Glomerular visceral epithelial cell (primary cell): ENCODE measurements around the gene SAMD1.

ENCODE experiments used
- DNase-seq: peaks from one replicate; pipeline ENCODE4 v3.0.0-alpha.2; 2016; ENCODE audit errors: extremely low spot score

Gene SAMD1

DNA sequence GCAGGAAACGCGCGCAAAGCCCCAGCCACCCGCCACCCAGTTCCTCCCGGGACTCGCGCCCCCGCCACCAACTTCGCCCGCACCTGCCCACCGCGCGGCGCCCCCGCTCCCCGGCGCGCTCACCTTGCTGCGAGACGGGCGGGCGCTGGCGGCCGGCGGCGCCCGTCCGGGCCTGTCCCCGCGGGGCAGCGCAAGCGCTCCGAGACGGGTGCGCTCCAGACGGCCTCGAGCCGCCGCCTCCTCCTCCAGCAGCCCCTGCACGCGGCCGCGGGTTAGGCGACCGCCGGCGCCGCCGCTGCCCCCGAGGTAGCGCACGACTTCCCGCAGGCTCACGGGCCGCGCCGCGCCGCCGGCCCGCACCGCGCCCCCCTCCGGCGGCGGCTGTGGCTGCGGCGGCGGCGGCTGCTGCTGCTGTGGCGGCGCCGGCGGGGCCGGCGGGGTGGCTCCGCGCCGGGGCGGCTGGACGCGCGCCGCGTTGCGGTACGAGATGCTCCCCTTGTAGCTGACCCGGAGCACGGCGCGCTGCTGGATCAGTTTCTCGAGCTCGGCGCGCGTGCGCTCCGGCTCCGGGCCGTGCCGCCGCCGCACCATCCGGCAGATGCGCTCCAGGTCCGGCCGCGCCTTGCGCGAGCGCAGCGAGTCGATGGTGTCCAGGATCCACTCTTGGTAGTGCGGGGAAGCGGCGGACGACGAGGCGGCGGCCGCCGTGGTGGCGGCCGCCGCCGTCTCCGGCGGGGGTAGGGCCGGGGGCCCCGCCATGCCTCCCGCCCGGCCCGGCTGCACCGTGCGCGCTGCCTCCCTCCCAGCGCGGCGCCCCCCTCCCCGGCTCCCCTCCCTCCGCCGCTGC, 666 bp downstream of the SAMD1 start:
- DNase-seq: peak; percentile 54

GRCh38 chr19:14089412-14089661, 1.2 kb downstream of the SAMD1 start:
- no peak for DNase-seq

DNA sequence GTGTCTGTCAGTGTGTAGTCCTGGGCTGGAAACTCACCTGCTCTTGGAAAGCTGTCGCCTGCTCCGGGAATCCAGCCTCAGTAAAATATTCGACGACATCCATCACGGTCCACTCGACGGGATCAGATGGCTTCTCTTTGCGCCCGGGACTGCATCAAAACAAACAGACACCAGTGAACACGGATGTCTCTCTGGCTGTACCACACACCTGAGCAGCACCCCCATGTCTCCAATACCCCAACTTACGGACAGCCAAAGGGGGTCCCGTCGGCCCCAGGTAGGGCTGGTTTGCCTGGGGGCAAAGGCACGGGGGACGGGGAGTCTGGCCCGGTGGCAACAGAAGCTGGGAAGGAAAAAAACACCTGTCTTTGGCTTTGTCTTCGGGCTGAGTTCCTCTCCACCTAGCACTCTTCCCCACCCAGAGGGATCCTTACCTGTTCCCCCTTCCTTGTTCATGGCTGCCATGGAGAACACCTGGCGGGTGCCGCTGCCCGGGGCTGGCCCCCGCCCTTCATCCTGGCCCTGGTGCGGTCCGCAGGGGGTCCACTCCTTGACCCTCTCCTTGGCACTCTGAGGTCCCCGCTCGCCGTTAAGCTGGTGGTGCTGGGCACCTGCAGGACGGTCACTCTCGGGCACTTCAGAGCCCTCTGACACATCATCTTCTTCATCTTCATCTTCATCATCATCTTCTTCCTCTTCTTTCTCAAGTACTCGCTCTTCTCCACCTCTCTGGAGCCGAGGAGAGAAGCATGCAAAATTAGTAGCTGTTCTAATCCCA, 1.7 kb downstream of the SAMD1 start:
- DNase-seq: no peak

DNA sequence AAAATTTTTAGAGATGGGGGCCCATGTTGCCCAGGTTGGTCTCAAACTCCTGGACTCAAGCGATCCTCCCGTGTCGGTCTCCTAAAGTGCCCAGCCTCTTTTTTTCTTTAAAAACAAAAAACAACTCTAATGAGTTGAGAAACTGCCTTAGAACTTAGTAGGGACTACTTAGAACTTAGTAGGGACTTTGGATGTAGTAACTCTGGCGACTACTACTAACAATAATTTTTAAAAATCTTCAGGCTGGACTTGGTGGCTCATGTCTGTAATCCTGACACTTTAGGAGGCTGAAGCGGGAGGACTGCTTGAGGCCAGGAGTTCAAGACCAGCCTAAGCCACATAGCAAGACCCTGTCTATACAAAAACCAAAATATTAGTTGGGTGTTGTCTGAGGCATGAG, 4.5 kb downstream of the SAMD1 start:
- no peak for DNase-seq

GRCh38 chr19:14085309-14085995, 5.1 kb downstream of the SAMD1 start, which contains the start of gene C19orf67:
Gene C19orf67 (minus strand): TSS chr19:14085783. CDS start chr19:14085627, 156 bp downstream.
- no peak for DNase-seq

DNA sequence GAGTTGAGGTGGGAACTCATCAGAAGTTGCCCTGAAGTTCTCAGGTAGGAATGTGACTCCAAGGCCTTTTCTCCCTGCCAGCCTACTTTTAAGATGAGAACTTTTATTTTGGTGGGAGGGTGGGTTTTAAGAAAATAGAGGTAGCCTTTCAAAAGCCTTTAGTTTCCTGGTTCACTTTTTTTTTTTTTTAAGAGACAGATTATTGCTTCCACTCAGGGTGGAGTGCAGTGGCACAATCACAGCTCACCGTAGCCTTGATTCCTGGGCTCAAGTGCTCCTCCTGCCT, 7.9 kb downstream of the SAMD1 start:
- DNase-seq: no peak

DNA sequence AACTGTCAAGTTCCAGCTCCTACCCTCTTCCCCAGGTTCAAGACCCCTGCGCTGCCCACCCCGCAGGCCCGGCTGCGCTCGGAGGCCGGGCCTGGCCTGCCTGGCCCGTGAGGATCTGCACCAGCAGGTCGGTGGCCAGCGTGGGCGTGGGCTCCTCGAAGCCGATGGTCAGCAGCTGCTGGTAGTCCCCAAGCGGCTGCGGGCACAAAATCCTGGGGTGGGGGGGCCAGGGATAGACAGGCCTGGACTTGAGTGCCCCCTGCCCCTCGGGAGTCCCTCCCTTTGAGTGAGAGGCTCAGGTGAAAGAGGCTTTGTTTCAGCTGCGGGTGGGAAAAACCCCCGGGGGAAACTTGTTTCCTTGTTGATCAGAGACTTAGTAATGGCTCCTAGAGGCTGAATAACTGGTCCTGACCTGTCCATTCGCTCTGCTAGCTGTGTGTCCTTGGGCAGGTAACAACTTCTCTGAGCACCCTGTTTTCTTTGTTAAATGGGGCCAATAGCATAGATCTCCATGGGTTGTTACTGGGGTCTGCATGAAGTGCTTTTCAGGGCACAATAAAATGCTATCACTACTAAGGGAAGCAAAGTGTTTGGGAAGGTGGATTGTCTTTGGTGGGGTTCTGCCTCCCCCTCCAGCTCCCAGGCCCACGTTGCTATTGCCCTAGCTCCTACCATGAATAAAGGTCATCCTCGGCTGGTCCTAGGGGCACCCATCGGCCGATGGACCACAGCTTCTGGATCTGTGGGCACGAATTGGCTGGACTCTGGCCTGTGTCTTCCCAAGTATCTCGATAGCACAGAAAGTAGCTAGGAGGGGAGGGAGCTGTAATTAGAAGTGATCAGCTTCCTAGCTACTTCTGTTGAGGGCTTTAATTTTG, 8.5 kb downstream of the SAMD1 start:
- no peak for DNase-seq

DNA sequence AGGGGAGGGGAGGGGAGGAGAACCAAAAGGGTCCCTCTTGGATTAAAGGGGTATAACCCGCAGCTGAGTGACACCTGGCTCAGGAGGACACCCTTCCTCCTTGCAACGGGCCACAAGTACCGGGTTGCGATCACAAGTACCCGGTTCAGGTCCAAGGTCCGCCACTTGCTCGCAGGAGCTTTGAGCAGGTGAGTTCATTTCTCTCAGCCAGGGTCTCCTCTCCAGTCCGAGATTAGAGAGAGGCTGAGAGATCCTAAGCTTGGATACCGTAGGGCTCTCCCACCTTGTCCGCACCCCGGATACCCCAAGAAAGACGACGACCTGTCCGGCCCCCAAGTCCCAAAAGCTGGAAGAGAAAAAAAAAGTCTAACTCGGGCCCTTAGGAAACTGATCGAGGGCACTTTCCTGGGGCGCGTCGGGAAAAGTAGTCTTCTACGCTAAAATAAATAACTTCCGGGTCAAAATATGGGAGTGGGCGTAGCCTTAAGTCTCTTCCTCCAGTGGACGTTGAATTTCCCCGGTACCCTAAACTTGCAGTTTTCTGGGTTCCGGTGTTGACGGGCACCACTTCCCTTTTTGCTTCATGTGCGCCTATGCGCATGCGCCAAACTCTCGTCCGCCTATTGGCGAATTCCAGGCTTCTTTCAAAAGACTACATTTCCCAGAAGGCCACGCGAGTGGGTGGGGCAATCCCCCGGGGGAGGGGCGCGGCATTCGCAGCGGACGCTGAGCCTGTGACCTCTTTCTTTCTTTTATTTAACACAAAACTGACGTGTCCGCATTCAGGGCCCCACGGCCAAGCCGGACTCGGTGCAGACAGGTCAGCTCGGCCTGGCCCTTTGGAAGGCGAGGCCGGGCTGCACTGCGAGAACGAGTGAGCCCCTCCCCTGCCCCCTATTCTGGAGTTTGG, 9.4 kb downstream of the SAMD1 start:
- DNase-seq: peak; percentile 100

DNA sequence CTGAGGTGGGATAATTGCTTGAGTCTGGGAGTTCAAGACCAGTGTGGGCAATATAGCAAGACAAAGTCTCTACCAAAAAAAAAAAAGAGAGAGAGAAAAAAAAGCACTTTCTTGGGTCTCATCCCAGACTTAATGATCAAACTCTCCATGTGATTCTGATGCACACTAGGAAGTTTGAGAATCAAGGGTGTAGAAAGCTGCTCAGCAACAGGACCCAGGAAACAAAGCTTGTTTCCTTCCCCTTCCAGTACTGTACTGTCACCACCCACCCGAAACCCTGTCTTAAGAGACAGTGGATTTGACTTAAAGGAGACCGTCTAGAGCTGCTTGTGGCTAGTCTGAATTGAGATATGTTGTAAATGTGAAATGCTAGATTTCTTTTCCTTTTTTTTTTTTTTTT, 12.1 kb downstream of the SAMD1 start:
- no peak for DNase-seq

DNA sequence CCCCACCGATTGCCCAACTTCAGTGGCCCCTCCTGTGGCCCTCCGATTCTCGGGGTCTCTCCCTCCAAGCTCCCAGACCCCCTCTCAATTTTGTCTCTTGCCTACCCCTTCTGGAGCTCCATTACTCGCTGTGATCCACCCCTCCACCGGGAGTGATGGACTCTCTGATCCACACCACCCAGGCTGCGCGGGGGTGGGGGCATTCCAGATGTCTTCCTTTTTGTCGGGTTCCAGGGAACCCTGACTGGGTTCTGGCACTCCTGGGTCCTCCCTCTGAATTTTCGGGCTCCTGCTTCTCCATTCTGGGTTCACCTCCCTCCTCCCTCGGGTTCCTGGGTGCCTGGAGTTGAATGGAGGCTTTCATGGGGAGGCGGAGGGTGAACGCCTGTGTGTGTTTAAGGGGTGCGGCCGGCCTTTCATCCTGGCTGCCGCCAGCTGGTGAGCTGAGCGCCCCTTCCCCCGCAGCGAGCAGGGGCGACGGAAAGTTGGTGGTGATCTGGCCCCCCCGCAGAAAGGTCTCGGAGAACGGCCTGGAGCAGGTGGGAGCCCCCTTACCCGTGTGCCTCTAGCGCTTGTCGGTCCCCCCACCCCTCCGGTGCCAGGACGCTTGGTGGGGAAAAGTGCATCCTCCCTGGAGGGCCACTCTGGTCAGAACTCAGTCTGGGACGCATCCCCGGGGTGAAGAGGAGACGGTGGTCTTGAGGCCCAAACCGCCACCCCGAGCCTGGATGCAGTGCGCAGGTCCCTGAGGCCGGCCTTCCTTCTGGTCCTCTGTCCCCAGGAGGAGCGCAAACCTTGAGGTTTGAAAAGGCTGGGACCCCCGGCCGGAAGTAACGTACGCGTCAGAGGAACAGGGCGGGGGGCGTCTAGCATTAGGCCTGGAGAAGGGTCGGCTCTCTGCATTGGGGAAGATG, 16.4 kb downstream of the SAMD1 start:
- DNase-seq: no peak

DNA sequence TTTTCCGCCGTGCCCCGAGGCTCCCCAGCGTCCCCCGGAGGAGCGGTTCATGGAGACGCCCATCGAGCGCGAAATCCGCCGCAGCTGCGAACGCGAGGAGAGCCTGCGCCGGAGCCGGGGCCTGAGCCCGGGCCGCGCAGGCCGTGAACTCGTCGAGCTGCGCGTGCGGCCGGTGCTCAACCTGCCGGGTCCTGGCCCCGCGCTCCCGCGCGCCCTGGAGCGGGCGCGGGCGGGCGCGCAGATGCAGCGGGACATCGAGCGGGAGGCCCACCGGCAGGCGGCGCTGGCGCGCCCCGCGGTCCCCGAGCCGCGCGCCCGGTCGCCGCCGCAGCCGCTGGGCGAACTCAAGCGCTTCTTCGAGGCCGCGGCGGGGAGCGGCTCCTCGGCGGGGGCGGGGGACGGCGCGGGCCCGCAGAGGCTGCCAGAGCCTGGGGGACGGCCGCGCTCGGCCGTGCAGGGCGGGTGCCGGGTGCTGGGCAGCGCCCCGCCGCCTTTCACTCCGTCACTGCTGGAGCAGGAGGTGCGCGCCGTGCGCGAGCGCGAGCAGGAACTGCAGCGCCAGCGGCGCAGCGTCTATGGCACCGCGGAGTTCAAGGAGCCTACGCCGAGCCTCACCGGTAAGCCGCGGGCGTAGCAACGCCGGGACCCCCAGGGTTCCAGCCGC, 17.2 kb downstream of the SAMD1 start:
- peak; percentile 81 for DNase-seq

DNA sequence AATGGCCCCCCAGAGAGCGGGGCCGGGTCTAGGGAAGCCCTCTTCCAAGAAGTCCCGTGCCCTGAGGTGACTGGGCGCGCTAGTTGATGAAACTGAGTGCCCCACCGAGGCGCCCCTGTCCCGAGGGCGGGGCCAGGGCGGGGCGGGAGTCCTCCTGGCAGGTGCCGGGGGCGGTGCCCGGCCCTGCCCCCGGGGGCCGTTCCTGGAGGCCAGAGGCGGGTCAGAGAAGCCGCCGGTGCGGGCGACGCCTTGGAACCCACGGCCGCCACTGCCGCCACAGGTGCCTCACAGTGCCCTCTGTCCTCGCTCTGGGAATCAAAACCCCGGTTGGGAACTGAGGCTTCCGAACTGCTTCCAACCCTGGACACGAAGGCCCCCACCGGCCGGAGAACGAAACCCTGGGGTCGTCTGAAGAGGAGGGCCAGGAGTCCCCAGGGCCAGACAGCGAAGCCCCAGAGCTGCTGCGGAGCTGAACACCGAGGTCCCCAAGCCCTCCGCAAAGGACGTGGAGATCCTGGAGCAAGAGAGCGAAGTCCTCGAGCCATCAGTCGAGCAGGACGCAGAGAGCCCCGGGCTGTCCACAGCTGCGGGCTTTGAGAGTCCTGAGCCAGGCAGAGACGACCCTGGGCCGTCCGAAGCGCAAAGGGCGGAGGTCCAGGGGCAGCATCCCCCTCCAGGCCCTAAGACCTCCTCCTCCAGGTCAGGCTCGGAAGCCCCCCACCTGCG, 17.9 kb downstream of the SAMD1 start, which contains the start of gene MISP3:
MISP3 (plus strand) TSS at position 252 of the 726 bp plus-strand sequence. CDS start 524 bp downstream, outside the sequence.
- peak; percentile 36 for DNase-seq

- no peak for DNase-seq
These were observed 20.1 kb downstream of the SAMD1 start for GRCh38 chr19:14070268-14071050.

GRCh38 chr19:14066134-14066533, 24.4 kb downstream of the SAMD1 start:
- no peak for DNase-seq

GRCh38 chr19:14063105-14063504, 27.4 kb downstream of the SAMD1 start:
- no peak for DNase-seq

GRCh38 chr19:14062558-14062855, 28.0 kb downstream of the SAMD1 start:
- no peak for DNase-seq

DNA sequence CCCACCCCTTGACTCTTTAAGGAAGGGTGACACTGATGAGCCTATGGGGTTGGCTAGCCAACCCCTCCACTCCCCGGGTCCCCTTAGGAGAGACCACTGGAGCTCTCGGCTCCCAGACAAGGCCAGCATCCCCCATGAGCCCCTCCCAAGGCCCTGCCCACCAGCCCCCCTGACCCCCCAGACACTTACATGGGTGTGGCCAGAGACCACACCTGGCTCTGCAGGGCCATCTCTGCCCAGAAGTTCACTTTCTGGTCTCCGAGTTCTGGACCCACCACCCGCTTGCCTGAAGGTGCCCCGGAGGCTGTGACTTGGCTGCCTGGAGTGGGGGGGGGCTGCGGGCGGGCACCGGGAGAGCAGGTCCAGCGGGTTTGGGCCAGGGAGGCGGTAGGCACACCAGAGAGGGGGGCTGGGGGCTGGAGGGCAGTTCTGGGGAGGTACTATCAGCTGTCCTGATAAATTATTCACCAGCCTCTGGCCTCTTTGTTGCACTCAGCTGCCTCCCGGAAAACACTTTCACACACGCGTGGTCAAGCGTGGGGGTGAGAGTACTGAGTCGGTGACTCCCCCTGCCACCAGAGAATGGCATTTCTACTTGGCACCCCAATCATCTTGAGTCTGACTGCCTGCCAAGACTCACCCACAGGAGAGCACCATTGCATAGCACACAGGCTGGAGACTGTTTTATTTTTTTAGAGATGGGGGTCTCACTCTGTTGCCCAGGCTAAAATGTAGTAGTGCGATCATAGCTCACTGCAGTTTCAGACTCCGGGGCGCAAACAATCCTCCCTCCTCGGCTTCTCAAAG, 28.6 kb downstream of the SAMD1 start, which contains the start of gene PALM3:
PALM3 (minus strand) TSS at position 326 of the 807 bp plus-strand sequence; CDS start at position 230, 96 bp downstream.
- DNase-seq: peak; percentile 69
